ENCODE results near the gene MYO1B. TPM values are rescaled to one million over a fixed set of nuclear protein-coding genes. Genes with fewer than 3 reads are reported as not detected.

The MYO1B gene
- total and polyA plus RNA-seq, 4 donors = 46.0 to 286 (median 88.1) TPM

GRCh38 chr2:191240871-191241270, 4.3 kb upstream of the MYO1B start:
- H3K9me3 ChIP-seq (ENCODE audit: control insufficient read depth in 4 of 4, insufficient read depth in 3 of 4, low read length in 3 of 4) = peaks cover 0 to 3% (median 1%) of the 10 kb centered on the region in 4 donors

GRCh38 chr2:191241418-191241817, 3.8 kb upstream of the MYO1B start:
- TF ChIP-seq CTCF (IDR thresholded peaks at IDR 0.05; ENCODE audit: control extremely low read depth, extremely low read depth) = no peak
- Histone ChIP-seq H3K4me3 (no peak overlapping the region), H3K27ac (ENCODE audit: low read depth in 1 of 2, low read length in 1 of 2) (no peak overlapping the region), H3K9ac (ENCODE audit: insufficient read depth in 1 of 2, low read length in 2 of 2) (no peak overlapping the region), H3K4me1 (ENCODE audit: control insufficient read depth in 5 of 5, insufficient read depth in 5 of 5, low read length in 5 of 5) (peaks cover 0 to under 1% (median 0%) of the 10 kb centered on the region in 5 donors), H3K9me3 (ENCODE audit: control insufficient read depth in 4 of 4, insufficient read depth in 3 of 4, low read length in 3 of 4) (peaks cover 0 to 3% (median 1%) of the 10 kb centered on the region in 4 donors), H3K27me3 (ENCODE audit: control insufficient read depth in 3 of 3, insufficient read depth in 3 of 3, low read length in 2 of 3) (no peaks in the 10 kb centered on the region), H3K36me3 (ENCODE audit: control insufficient read depth in 4 of 4, insufficient read depth in 4 of 4, low read length in 4 of 4) (peaks cover 0 to 6% (median 2%) of the 10 kb centered on the region in 4 donors)
- ATAC-seq (ENCODE audit: insufficient read depth, low FRiP score) (no peak), DNase-seq (no peak)
- WGBS, 2 donors = 90 to 96% methylated on average over 4 of the region's 4 CpGs

More at GRCh38 chr2:191240871-191241270, 4.3 kb upstream of the MYO1B start:
- no peaks in the 10 kb centered on the region for H3K27me3 ChIP-seq (ENCODE audit: control insufficient read depth in 3 of 3, insufficient read depth in 3 of 3, low read length in 2 of 3)
- ATAC-seq (ENCODE audit: insufficient read depth, low FRiP score) = no peak
- no peak overlapping the region for H3K27ac ChIP-seq (ENCODE audit: low read depth in 1 of 2, low read length in 1 of 2)
- no peak overlapping the region for H3K9ac ChIP-seq (ENCODE audit: insufficient read depth in 1 of 2, low read length in 2 of 2)
- DNase-seq = no peak
- WGBS, 2 donors = 91 to 94% methylated on average over 5 of the region's 5 CpGs
- H3K4me1 ChIP-seq (ENCODE audit: control insufficient read depth in 5 of 5, insufficient read depth in 5 of 5, low read length in 5 of 5) = no peaks in the 10 kb centered on the region
- no peak for TF ChIP-seq CTCF (IDR thresholded peaks at IDR 0.05; ENCODE audit: control extremely low read depth, extremely low read depth)
- H3K4me3 ChIP-seq = no peak overlapping the region
- H3K36me3 ChIP-seq (ENCODE audit: control insufficient read depth in 4 of 4, insufficient read depth in 4 of 4, low read length in 4 of 4) = peaks cover 0 to 6% (median 2%) of the 10 kb centered on the region in 4 donors

GRCh38 chr2:191243154-191243553, 2.0 kb upstream of the MYO1B start:
- DNase-seq = no peak
- TF ChIP-seq CTCF (IDR thresholded peaks at IDR 0.05; ENCODE audit: control extremely low read depth, extremely low read depth) = no peak
- Histone ChIP-seq H3K9me3 (ENCODE audit: control insufficient read depth in 4 of 4, insufficient read depth in 3 of 4, low read length in 3 of 4) (peaks cover 0 to 3% (median 1%) of the 10 kb centered on the region in 4 donors), H3K27ac (ENCODE audit: low read depth in 1 of 2, low read length in 1 of 2) (no peak overlapping the region), H3K36me3 (ENCODE audit: control insufficient read depth in 4 of 4, insufficient read depth in 4 of 4, low read length in 4 of 4) (peaks cover 0 to 6% (median 2%) of the 10 kb centered on the region in 4 donors), H3K9ac (ENCODE audit: insufficient read depth in 1 of 2, low read length in 2 of 2) (no peak overlapping the region), H3K4me1 (ENCODE audit: control insufficient read depth in 5 of 5, insufficient read depth in 5 of 5, low read length in 5 of 5) (peaks cover 0 to 18% (median 11%) of the 10 kb centered on the region in 5 donors), H3K27me3 (ENCODE audit: control insufficient read depth in 3 of 3, insufficient read depth in 3 of 3, low read length in 2 of 3) (no peaks in the 10 kb centered on the region), H3K4me3 (no peak overlapping the region)
- 88 to 89% methylated on average over 1 of the region's 1 CpG for whole genome bisulfite sequencing, 2 donors
- ATAC-seq (ENCODE audit: insufficient read depth, low FRiP score) = no peak

GRCh38 chr2:191244350-191244749, 854 bp upstream of the MYO1B start:
- ATAC-seq (ENCODE audit: insufficient read depth, low FRiP score) = no peak
- H3K9ac ChIP-seq (ENCODE audit: insufficient read depth in 1 of 2, low read length in 2 of 2) = peak overlapping the region in 1 of 2 donors; percentile 68
- no peaks in the 10 kb centered on the region for H3K27me3 ChIP-seq (ENCODE audit: control insufficient read depth in 3 of 3, insufficient read depth in 3 of 3, low read length in 2 of 3)
- H3K4me1 ChIP-seq (ENCODE audit: control insufficient read depth in 5 of 5, insufficient read depth in 5 of 5, low read length in 5 of 5) = peaks cover 0 to 30% (median 23%) of the 10 kb centered on the region in 5 donors
- no peak overlapping the region for H3K4me3 ChIP-seq
- no peak for TF ChIP-seq CTCF (IDR thresholded peaks at IDR 0.05; ENCODE audit: control extremely low read depth, extremely low read depth)
- 85 to 88% methylated on average over 2 of the region's 2 CpGs for WGBS, 2 donors
- H3K27ac ChIP-seq (ENCODE audit: low read depth in 1 of 2, low read length in 1 of 2) = no peak overlapping the region
- peaks cover 0 to 3% (median 1%) of the 10 kb centered on the region in 4 donors for H3K9me3 ChIP-seq (ENCODE audit: control insufficient read depth in 4 of 4, insufficient read depth in 3 of 4, low read length in 3 of 4)
- DNase-seq = no peak
- peaks cover 0 to 6% (median 2%) of the 10 kb centered on the region in 4 donors for H3K36me3 ChIP-seq (ENCODE audit: control insufficient read depth in 4 of 4, insufficient read depth in 4 of 4, low read length in 4 of 4)
